ENCODE measurements around the gene POLR3H.

- TF ChIP-seq CTCF (IDR thresholded peaks at IDR 0.05; ENCODE audit: insufficient read depth, low read depth, low read length) (no peak), EZH2 (IDR thresholded peaks at IDR 0.05; ENCODE audit: insufficient read depth, low read length) (no peak)
These were observed 33.8 kb upstream of the POLR3H start for GRCh38 chr22:41578114-41578513.

All from astrocyte (in vitro differentiated cells and primary cell).